ENCODE results near the gene GSDMA. TPM values are rescaled to one million over a fixed set of nuclear protein-coding genes. Genes with fewer than 3 reads are reported as not detected.

The GSDMA gene
- total RNA-seq, 1 donor from 2014 or later: not detected

DNA sequence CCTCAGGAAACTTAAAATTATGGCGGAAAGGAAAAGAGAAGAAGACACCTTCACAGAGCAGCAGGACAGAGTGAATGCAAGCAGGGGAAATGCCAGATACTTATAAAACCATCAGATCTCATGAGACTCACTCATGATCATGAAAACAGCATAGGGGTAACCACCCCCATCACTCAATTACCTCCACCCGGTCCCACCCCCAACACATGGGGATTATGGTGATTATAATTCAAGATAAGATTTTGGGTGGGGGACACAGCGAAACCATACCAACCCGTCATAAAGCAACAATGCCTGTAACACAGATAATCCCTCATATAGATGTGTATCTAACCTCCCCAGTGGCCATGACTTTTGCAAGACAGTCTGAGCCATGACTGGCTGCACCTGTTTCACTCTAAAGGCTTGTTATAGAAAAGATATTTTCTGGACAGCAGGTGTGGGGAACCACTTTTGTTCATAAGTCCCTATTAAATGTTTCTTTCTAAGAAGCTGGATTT is 7.0 kb upstream of the GSDMA start:
- POLR2A ChIA-PET: interaction anchor here (3.3 kb wide), 1 partner anchor 25 kb away, joined by 29 read pairs; the partner anchor contains the start of gene PSMD3
- no peak for DNase-seq
- Mint-ChIP-seq H3K36me3 (ENCODE audit: low read depth) (no peaks in the 10 kb centered on the region), H3K4me1 (peaks cover 21% of the 10 kb centered on the region), H3K27ac (peak overlapping the region; percentile 10), H3K4me3 (no peak overlapping the region), H3K9me3 (no peaks in the 10 kb centered on the region), H3K27me3 (no peaks in the 10 kb centered on the region)
- CTCF ChIA-PET: interaction anchor here (0.6 to 5.5 kb wide), 3 partner anchors 24 to 333 kb away, joined by 3 to 30 read pairs (median 10); partner anchors contain the start of gene PSMD3
- ATAC-seq (ENCODE audit: low read depth): no peak
- intact Hi-C loops (cut with micrococcal nuclease): no loop called here
- TF ChIP-seq, protein P1, sequence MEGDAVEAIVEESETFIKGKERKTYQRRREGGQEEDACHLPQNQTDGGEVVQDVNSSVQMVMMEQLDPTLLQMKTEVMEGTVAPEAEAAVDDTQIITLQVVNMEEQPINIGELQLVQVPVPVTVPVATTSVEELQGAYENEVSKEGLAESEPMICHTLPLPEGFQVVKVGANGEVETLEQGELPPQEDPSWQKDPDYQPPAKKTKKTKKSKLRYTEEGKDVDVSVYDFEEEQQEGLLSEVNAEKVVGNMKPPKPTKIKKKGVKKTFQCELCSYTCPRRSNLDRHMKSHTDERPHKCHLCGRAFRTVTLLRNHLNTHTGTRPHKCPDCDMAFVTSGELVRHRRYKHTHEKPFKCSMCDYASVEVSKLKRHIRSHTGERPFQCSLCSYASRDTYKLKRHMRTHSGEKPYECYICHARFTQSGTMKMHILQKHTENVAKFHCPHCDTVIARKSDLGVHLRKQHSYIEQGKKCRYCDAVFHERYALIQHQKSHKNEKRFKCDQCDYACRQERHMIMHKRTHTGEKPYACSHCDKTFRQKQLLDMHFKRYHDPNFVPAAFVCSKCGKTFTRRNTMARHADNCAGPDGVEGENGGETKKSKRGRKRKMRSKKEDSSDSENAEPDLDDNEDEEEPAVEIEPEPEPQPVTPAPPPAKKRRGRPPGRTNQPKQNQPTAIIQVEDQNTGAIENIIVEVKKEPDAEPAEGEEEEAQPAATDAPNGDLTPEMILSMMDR (IDR thresholded peaks at IDR 0.05): no peak

DNA sequence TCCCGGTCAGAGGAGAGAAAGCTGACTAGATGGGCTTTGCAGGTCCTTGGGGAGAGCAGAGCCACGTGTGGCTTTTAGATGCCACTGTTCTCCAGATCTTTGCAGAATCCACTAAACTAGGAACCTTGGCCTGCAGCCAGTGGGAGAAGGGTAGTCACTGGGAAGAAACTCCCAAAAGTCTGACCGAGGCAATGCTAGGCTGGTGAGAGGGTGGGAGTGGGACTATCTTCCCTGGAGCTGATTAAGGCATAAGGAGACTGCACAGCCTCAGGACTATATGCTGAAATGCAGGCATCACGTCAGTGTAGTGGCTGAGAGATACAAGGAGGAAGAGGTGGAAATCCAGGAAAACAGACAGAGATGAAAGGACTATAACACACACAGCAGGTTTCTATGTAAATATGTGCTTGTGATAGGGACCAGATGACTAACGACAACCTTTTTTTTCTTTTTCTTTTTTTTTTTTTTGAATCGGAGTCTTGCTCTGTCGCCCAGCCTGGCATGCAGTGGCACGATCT is 2.2 kb upstream of the GSDMA start:
- Mint-ChIP-seq H3K4me3 (no peak overlapping the region), H3K36me3 (ENCODE audit: low read depth) (no peaks in the 10 kb centered on the region), H3K27ac (no peak overlapping the region), H3K27me3 (peaks cover 4% of the 10 kb centered on the region), H3K9me3 (no peaks in the 10 kb centered on the region), H3K4me1 (peaks cover 15% of the 10 kb centered on the region)
- DNase-seq (no peak), ATAC-seq (ENCODE audit: low read depth) (no peak)
- intact Hi-C loops (cut with micrococcal nuclease): no loop called here
- ChIA-PET CTCF (interaction anchor here (0.9 to 5.5 kb wide), 2 partner anchors 88 to 339 kb away, joined by 3 to 30 read pairs; no protein-coding TSS in a partner anchor), POLR2A (no interaction called here)
- TF ChIP-seq, protein P1 (IDR thresholded peaks at IDR 0.05): no peak

DNA sequence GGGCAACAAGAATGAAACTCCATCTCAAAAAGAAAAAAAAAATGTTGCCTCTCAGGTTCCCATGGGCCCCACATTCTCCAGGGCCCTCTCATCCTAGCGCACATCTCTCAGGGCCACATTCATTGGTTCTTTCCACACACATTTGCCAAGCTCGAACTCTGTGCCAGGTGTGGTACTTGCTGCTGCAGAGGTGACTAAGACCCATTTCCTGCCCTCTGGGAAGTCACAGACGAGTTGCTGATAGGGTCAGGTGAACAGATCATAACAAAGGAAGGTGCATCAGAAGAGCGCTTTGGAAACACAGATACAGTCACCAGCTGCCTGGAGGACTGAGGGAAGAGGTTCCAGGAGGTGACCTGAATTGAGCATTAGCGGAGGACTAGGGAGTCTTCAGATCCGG is 1.0 kb downstream of the GSDMA start:
- POLR2A ChIA-PET: no interaction called here
- intact Hi-C loops (cut with micrococcal nuclease): no loop called here

DNA sequence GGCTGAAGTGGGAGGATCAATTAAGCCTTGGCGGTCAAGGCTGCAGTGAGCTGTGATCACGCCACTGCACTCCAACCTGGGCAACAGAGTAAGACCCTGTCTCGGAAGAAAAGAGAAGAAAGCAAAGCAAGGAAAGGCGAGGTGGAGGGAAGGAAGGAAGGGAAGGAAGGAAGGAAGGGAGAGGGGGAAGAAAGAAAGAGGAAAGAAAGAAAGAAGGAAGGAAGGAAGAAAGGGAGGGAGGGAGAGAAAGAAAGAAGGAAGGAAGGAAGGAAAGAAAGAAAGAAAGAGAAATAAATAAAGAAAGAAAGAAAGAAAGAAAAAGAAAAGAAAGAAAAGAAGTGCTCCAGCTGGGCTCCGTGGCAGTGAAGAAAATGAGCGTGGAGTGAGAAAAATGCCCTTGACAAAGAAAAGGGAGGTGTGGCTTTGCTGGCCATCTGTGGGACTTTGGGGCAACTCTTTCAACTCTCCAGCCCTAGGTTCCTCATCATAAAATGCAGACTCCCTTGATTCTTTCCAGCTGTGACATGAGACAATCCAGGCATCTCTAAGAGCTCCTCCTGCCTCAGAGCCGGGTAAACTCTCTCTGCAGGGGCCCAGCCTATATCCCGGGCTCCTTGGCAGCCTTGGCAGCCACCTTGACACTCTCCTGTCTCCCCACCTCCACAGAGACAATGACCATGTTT is 2.4 kb downstream of the GSDMA start:
- ChIA-PET POLR2A (no interaction called here), CTCF (interaction anchor here (0.6 to 1.2 kb wide), 2 partner anchors 16 to 42 kb away, joined by 3 read pairs; partner anchors contain the start of gene PSMD3)
- H3K27ac Mint-ChIP-seq: no peak overlapping the region

More for the DNA sequence above, 1.0 kb downstream of the GSDMA start:
- CTCF ChIA-PET: no interaction called here
- H3K9me3 Mint-ChIP-seq: no peaks in the 10 kb centered on the region
- no peaks in the 10 kb centered on the region for H3K36me3 Mint-ChIP-seq (ENCODE audit: low read depth)
- H3K4me3 Mint-ChIP-seq: no peak overlapping the region
- DNase-seq (no peak), ATAC-seq (ENCODE audit: low read depth) (no peak)
- no peak overlapping the region for H3K27ac Mint-ChIP-seq
- H3K27me3 Mint-ChIP-seq: peaks cover 11% of the 10 kb centered on the region
- H3K4me1 Mint-ChIP-seq: peaks cover 13% of the 10 kb centered on the region
- TF ChIP-seq, protein P1 (IDR thresholded peaks at IDR 0.05): no peak

DNA sequence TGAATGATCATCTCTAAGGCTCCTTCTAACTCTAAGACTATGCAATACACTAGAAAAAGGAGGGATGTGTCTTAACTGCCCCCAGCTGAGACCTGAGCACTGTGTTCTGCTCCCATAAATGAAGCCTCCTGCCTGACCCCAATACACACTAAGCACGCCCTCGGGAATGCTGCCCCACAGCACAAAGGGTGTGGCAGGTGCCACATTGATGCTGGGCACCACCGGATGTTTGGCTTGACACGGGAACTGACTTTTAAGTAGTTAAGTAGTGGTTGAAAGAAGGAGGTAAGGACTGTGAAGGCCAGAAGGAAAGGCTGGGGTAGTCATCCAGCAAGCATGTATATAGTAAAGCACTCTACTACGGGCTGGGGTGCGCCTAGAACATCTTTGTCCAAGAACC is 4.0 kb downstream of the GSDMA start:
- no peaks in the 10 kb centered on the region for H3K36me3 Mint-ChIP-seq (ENCODE audit: low read depth)
- H3K4me3 Mint-ChIP-seq: no peak overlapping the region
- POLR2A ChIA-PET: no interaction called here
- no peak overlapping the region for H3K27ac Mint-ChIP-seq
- TF ChIP-seq, protein P1 (IDR thresholded peaks at IDR 0.05): no peak
- H3K4me1 Mint-ChIP-seq: peaks cover 7% of the 10 kb centered on the region
- DNase-seq (no peak), ATAC-seq (ENCODE audit: low read depth) (no peak)
- intact Hi-C loops (cut with micrococcal nuclease): no loop called here
- no peaks in the 10 kb centered on the region for H3K9me3 Mint-ChIP-seq
- peaks cover 31% of the 10 kb centered on the region for H3K27me3 Mint-ChIP-seq
- CTCF ChIA-PET: no interaction called here

More for the DNA sequence above, 2.4 kb downstream of the GSDMA start:
- H3K36me3 Mint-ChIP-seq (ENCODE audit: low read depth): no peaks in the 10 kb centered on the region
- H3K9me3 Mint-ChIP-seq: no peaks in the 10 kb centered on the region
- DNase-seq (no peak), ATAC-seq (ENCODE audit: low read depth) (no peak)
- peaks cover 7% of the 10 kb centered on the region for H3K4me1 Mint-ChIP-seq
- peaks cover 19% of the 10 kb centered on the region for H3K27me3 Mint-ChIP-seq
- intact Hi-C loops (cut with micrococcal nuclease): no loop called here
- no peak overlapping the region for H3K4me3 Mint-ChIP-seq
- TF ChIP-seq, protein P1 (IDR thresholded peaks at IDR 0.05): no peak

Measured in activated B cell treated with CpG ODN at 0.5 μM for 24 hours (primary cell).